Cardiac muscle cell (in vitro differentiated cells and primary cell): ENCODE data around the gene TAAR6. TPM values are rescaled to one million over a fixed set of nuclear protein-coding genes. Genes with fewer than 3 reads are reported as not detected.
"Not testable (repeated sequence)": the region's sequence is repeated elsewhere in the genome, so short reads cannot be mapped to it uniquely, and the experiment has no call there.

Experiments
- DNase-seq, 2 donors: peaks; one replicate each; pipeline versions ENCODE4 v3.0.0 to v3.0.0-alpha.2; 2010 to 2017; ENCODE audit warnings: low read depth in 1 of 2, low spot score in 1 of 2
- H3K27ac ChIP-seq: fragments of 200-600 bp; sonication (generic); 2 replicates; pipeline ENCODE4 v1.5.1; 2016
- H3K27me3 ChIP-seq: fragments of 200-600 bp; sonication (generic); 2 replicates; pipeline ENCODE4 v1.6.0; 2016; ENCODE audit warnings: control low read depth
- H3K36me3 ChIP-seq: fragments of 200-600 bp; sonication (generic); 2 replicates; pipeline ENCODE4 v1.5.1; 2016; ENCODE audit warnings: control low read depth
- H3K4me1 ChIP-seq: fragments of 200-600 bp; sonication (generic); 2 replicates; pipeline ENCODE4 v1.8.1; 2017; ENCODE audit warnings: low read depth, mild to moderate bottlenecking, mixed run types
- H3K4me3 ChIP-seq: fragments of 200-600 bp; sonication (generic); 2 replicates; pipeline ENCODE4 v1.5.1; 2016; ENCODE audit warnings: mild to moderate bottlenecking
- H3K9me3 ChIP-seq: fragments of 200-600 bp; sonication (generic); 2 replicates; pipeline ENCODE4 v1.5.1; 2017; ENCODE audit warnings: low read depth, mild to moderate bottlenecking, control low read depth
- CTCF ChIP-seq: IDR thresholded peaks from 2 replicates; pipeline ENCODE4 v1.5.1; 2012; ENCODE audit warnings: low read depth, mild to moderate bottlenecking, low read length
- polyA plus RNA-seq: library from polyadenylated mRNA; unstranded; fragments of >200 nt; fragmentation: Nextera tagmentation; extraction: Ambion mirVana; gene quantifications from 2 replicates; pipeline ENCODE4 v1.2.1, GENCODE V29; 2016
- total RNA-seq: library from RNA; depleted of rRNA; stranded (reverse); fragments of >200 nt; gene quantifications from 2 replicates; pipeline ENCODE4 v1.2.3, GENCODE V29; 2016

The TAAR6 gene
- total and polyA plus RNA-seq, 2 experiments from 2014 or later, result not detected

GRCh38 chr6:132590362-132590761 is 20.2 kb downstream of the TAAR6 start:
- DNase-seq, result no peak
- Histone ChIP-seq H3K9me3 (no peaks in the 10 kb centered on the region), H3K4me1 (no peaks in the 10 kb centered on the region), H3K27me3 (no peaks in the 10 kb centered on the region), H3K27ac (no peak overlapping the region), H3K36me3 (no peaks in the 10 kb centered on the region), H3K4me3 (no peak overlapping the region)
- TF ChIP-seq CTCF, result no peak

DNA sequence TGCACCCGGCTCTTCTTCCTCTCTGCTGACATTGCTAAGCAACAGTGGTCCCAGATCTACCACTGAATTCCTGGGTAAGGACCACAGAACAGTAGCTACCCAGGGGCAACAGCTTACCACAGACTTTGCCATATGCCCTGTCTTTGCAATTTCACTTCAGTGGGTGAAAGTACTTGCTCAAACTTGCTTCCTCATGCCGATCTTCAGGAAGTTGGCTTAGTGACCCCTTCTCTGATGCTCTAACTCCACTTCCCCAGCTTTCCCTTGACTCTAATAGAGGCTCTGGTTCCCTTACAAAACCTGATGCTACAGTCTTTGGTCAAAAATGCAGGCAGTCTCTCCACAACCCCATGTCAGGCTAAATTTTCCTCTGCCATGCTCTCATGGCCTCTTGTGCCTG is 22.7 kb downstream of the TAAR6 start:
- no peaks in the 10 kb centered on the region for H3K36me3 ChIP-seq
- DNase-seq, result no peak
- H3K27me3 ChIP-seq, result no peaks in the 10 kb centered on the region
- no peaks in the 10 kb centered on the region for H3K9me3 ChIP-seq
- H3K27ac ChIP-seq, result no peak overlapping the region
- H3K4me3 ChIP-seq, result no peak overlapping the region
- TF ChIP-seq CTCF, result no peak
- no peaks in the 10 kb centered on the region for H3K4me1 ChIP-seq

- Histone ChIP-seq H3K27ac (no peak overlapping the region), H3K4me3 (no peak overlapping the region), H3K4me1 (no peaks in the 10 kb centered on the region), H3K9me3 (no peaks in the 10 kb centered on the region), H3K36me3 (no peaks in the 10 kb centered on the region), H3K27me3 (no peaks in the 10 kb centered on the region)
- no peak for DNase-seq
- no peak for TF ChIP-seq CTCF
These were observed 26.1 kb downstream of the TAAR6 start for GRCh38 chr6:132596201-132596600.

DNA sequence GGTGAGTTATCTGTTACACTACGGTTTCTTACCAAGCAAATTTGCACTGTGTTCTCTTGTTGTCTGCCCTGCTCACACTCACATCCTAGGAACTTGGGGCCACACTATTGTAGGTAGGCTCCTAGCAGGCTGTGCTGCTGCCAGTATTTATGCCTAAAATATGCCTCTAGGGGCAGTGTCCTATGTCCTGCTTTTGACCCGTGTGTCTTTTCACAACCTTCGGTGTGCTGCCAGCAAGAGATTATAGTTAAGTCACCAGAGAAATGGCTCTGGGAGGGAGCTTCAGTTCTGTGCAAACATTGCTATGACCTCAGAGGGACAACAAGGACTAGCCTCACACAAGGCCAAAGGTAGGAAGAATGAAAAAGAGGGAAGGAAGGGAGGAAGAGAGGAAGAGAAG is 28.4 kb downstream of the TAAR6 start:
- no peaks in the 10 kb centered on the region for H3K4me1 ChIP-seq
- H3K27me3 ChIP-seq, result no peaks in the 10 kb centered on the region
- no peaks in the 10 kb centered on the region for H3K9me3 ChIP-seq
- no peak overlapping the region for H3K4me3 ChIP-seq
- peak; percentile 2 to 34 for DNase-seq
- TF ChIP-seq CTCF, result peak; percentile 30
- H3K27ac ChIP-seq, result no peak overlapping the region
- no peaks in the 10 kb centered on the region for H3K36me3 ChIP-seq

- not testable (repeated sequence) for H3K4me1 ChIP-seq, DNase-seq
These were observed 30.8 kb downstream of the TAAR6 start for GRCh38 chr6:132600900-132601299.

DNA sequence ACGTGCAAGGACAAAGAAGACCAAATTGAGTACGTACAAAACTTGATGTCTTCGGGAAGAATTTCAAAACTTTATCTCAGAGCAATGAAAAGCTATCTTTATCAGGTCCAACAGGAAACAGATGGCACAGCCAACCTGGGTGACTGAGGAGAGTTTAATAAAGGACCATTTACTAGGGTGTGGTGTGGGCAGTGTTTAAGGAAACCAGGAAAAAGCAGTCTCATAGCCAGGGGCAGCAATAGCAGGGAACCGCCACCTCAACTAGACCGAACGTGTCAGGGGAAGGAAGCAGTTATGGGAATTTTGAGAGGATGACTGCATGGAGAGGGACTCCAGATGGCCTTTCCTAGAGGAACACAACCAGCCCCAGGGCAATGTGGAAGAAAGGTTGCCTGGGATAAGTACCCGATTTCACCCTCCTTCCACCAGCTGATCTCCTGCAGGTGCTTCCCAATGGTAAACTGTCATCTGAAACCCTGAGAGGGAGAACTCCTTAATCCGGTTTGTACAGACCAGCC is 34.6 kb downstream of the TAAR6 start:
- Histone ChIP-seq H3K27ac (no peak overlapping the region), H3K36me3 (no peaks in the 10 kb centered on the region), H3K4me3 (no peak overlapping the region), H3K9me3 (no peaks in the 10 kb centered on the region), H3K4me1 (no peaks in the 10 kb centered on the region), H3K27me3 (no peaks in the 10 kb centered on the region)
- DNase-seq, result no peak
- no peak for TF ChIP-seq CTCF

More at GRCh38 chr6:132600900-132601299, 30.8 kb downstream of the TAAR6 start:
- H3K9me3 ChIP-seq, H3K4me3 ChIP-seq, H3K27me3 ChIP-seq, H3K27ac ChIP-seq, H3K36me3 ChIP-seq: not testable (repeated sequence)
